ENCODE results near the gene DTX2.
"Not testable (repeated sequence)": the region's sequence is repeated elsewhere in the genome, so short reads cannot be mapped to it uniquely, and the experiment has no call there.

DTX2 gene

DNA sequence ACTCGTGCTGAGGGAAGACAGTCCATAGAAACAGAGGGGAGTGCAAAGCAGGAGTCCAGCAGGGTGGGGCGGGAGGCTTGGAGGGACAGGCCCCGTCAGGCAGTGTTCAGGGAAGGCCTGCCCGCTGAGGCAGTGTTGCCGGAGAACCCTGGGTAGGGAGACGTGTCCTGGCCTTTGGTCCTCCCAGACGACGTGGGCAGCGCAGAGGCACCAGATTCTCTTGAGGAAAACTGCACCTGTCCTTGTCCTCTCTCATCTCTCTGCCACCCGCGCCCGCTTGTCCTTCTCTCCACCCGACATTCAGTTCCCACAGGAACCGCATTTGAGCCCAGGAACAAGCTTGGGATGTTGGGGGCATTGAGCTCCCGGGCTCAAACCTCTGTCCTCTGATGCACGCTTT is 34.2 kb downstream of the DTX2 start:
- not testable (repeated sequence) for DNase-seq

DNA sequence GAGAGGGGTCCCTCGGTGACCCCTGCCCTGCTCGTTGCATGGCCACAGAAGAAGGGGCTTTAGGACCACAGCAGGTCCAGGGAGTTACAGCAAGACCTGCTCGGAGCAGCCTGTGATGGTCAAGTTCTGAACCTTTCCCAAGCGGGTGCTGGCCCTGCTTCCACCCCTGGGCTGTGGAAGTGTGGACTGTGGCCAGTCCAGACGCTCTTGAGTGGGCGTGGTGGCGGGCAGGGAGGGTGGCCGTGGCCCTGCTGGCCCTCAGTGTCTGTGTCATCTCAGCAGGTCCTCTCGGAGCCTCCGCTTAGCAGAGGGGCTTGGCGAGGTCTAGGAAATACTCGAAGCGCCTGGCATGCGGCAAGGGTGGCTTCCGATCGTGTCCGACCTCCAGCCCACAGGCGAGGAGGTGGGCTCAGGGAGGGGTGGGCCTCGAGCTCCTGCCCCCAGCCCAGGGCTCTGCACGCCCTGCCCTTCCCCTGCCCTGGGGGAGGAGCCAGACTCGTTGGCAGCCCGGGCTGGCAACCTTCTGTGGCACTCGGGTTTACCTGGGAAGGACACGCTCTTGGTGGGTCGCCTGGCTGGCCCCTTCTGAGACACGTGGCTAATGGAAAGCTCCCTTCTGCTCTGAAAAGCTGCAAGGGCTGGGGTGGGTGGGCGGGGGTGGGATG is 36.5 kb downstream of the DTX2 start:
- DNase-seq = not testable (repeated sequence)

DNA sequence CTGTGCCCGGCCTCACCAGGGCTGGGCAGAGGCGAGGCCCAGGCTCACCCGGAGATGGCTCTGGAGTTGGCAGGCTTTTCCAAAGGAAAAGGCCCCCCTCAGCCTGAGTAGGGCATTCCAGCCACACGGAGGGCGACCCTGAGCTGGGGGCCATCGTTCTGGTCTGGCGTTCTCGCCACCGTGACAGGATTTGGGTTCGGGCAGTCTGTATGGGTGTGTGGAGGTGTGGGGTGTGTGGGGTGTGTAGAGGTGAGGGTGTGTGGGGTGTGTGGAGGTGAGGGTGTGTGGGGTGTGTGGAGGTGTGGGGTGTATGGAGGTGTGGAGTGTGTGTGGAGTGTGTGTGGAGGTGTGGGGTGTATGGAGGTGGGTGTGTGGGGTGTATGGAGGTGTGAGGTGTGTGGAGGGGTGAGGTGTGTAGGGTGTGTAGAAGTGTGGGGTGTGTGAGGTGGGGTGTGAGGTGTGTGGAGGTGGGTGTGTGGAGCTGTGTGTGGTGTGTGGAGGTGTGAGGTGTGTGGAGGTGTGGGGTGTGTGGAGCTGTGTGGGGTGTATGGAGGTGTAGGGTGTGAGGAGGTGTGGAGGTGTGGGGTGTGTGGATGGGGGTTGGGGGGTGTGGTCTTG is 37.2 kb downstream of the DTX2 start:
- DNase-seq = not testable (repeated sequence)

DNA sequence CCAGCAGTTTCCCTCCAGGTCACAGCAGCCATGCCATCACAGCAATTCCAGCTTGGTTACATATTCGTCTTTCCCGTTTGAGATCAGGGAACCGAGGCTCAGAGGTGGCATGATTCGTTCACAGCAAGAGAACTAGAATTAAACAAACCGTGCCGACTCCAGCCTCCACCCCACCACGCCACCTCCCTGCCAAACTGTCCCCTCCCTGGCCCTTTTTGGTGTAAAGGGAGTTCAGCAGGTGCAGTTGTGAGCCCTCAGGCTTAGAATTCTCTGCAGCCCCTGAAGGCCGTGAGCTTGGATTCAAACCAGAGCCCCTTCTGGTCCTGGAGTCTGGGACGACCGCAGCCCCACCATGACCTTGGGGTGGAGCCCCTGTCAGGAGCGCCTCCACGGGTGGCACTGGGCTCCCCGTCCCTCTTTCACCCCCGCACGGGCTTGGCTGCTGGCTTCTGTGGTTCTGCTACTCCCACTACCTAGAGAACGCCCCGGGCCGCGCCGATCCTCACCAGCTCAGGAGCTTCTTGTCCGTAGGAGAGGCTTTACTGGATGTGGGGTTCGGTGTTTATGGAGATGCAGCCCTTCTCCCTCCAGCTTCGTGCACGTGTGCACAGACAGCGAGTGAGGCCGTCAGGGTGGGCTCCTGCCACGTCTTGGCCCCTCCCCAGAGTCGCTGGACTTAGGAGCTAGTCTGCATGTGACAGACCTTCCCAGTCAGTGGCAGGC is 37.9 kb downstream of the DTX2 start:
- DNase-seq = not testable (repeated sequence)

DNA sequence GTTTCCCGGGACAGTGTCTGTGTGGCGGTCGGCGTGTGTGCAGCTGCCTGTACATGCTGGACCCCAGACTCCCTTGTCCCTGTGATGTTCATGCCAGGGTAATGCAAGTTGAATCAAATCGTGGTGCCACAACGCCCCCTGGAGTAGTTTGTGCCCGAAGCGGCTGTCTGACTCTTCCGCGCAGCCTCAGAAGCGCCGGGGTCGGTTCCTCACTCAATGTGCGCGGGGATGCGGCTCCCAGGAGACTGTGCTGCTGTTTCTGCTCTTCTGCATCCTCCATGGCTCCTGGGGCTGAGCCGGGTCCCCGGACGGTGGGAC is 38.4 kb downstream of the DTX2 start:
- not testable (repeated sequence) for DNase-seq

DNA sequence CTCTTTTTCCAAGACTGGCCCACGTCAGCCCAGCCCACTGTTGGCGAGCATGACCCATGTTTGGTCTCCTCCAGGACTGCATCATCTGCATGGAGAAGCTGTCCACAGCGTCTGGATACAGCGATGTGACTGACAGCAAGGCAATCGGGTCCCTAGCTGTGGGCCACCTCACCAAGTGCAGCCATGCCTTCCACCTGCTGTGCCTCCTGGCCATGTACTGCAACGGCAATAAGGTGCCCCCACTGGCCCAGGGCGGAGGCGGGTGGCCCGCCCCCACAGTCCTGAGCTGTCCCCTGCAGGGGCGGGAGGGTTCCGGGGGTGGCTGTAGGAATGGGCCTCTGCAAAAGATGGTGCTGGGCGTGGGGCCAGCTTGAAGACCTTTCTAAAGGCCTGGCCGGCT is 40.7 kb downstream of the DTX2 start:
- DNase-seq = not testable (repeated sequence)

DNA sequence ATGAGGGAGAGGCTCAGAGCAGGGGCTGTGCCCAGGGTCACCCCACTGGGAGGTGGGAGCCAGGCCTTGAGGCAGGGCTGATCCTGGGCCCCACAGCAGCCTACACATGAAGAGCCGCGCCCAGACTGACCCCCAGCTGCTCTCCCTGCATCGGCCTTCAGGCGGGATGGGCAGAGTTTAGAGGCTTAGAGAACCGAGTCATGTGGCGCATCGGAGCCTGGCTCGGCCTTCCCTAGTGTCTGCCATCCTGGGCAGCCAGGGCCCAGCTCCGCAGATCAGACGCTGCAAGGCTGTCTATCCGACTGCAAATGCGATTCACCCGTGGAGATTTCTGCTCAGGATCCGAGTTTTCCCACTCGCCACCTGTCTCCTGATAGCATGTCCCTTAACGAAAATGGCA is 41.3 kb downstream of the DTX2 start:
- not testable (repeated sequence) for DNase-seq

DNA sequence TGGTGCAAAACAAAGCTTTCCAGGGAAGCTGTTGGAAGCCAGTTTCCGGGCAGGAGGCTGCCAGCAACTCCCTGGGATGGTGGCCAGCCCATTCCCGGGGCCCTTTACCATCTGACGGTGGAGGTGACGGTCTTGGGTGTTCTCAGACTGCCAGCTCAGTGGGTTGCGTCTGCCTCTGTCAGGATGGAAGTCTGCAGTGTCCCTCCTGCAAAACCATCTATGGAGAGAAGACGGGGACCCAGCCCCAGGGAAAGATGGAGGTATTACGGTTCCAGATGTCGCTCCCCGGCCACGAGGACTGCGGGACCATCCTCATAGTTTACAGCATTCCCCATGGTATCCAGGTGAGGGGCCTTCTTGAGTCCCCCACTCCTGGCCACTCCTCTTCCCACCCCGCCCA is 41.7 kb downstream of the DTX2 start:
- not testable (repeated sequence) for DNase-seq

DNA sequence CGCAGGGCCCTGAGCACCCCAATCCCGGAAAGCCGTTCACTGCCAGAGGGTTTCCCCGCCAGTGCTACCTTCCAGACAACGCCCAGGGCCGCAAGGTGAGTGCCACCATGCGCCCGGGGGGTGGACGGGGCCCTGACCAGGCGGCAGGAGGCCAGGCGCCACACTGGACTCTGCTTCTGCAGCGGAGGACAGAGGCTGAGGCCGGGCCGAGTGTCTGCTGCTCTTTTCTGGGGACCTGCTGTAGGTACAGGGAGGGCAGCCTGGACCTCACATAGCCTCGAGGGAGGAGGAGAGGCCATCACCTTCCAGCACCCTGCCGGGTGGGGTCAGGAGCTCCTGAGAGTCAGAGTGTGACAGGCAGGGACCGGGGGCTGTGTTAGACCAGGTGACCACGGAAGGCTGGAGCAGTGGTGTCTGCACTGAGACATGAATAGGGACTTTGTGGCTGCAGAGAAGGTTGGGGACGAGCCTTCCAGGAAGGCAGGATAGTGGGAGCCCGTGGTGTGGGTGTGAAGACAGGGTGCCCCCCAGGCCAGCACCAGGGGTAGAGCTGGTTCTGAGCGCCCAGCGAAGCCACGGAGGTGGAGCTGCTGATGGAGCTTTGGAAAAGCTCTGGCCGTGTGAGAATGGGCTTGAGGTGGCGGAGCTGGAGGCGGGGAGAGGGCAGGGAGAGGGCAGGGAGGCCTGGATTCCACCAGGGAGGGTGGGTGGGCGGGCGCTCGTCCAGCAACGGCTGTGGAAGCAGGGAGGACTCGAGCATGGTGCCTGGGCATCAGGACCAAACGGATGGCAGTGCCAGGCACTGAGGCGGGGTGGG is 43.0 kb downstream of the DTX2 start:
- DNase-seq = not testable (repeated sequence)

DNA sequence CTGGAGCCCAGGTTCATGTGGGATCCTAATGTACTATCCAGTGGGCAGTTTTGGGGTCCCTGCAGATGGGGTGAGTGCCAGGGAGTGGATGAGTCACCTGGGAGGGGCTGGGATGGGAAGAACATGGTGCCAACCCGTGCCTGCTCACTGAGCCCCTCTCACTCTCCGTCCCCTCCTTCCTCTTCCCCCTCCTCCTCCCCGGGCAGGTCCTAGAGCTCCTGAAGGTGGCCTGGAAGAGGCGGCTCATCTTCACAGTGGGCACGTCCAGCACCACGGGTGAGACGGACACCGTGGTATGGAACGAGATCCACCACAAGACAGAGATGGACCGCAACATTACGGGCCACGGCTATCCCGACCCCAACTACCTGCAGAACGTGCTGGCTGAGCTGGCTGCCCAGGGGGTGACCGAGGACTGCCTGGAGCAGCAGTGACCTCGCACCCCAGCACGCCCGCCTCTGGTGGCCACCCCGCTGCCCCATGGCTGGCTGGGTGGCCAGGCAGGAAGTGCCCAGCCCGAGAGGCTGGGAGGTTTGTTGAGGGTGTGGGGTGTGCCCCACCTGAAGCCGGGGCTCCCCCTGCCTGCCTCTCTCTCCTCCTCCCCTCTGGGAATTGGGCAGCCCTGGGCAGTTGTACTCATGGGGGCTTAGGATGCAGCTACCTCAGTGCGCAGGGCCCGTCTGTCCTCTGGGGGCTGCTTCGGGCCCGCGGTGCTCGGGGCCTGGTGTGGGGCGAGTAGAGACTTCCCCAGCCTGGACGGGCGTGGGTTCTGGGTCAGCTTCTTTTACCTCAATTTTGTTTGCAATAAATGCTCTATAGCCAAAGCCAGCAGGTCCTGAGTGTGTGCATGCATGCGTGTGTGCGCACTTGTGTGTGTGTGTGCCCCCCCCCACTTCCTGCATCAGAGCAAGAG is 43.9 kb downstream of the DTX2 start:
- DNase-seq = no peak

DNA sequence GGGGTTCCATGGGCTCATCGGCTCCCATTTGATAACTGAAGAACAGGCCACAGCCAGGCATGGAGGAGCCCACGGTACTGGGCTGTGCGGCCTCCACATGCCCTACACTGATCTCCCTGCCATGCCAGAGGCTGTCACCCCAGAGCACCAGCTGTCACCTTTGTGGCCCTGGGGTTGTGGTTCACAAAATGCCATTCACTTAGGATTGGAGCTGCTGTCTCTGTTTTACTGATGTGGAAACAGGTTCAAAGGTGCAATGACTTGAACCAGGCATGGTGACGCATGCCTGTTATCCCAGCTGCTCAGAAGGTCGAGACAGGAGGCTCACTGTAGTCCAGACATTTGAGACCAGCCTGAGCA is 44.6 kb downstream of the DTX2 start:
- DNase-seq = no peak

DNA sequence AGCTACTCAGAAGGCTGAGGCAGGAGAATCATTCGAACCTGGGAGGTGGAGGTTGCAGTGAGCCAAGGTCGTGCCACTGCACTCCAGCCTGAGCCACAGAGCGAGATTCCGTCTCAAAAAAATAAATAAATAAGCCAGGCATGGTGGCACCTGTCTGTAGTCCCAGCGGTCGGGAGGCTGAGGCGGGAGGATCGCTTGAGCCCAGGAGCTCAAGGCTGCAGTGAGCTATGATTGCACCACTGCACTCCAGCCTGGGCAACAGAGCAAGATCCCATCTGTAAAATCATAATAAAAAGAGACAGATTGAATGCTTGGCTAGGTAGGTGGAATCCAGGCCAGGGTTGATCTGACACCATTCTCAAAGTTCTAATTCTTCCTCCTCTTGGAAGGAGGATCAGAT is 45.1 kb downstream of the DTX2 start:
- not testable (repeated sequence) for DNase-seq

DNA sequence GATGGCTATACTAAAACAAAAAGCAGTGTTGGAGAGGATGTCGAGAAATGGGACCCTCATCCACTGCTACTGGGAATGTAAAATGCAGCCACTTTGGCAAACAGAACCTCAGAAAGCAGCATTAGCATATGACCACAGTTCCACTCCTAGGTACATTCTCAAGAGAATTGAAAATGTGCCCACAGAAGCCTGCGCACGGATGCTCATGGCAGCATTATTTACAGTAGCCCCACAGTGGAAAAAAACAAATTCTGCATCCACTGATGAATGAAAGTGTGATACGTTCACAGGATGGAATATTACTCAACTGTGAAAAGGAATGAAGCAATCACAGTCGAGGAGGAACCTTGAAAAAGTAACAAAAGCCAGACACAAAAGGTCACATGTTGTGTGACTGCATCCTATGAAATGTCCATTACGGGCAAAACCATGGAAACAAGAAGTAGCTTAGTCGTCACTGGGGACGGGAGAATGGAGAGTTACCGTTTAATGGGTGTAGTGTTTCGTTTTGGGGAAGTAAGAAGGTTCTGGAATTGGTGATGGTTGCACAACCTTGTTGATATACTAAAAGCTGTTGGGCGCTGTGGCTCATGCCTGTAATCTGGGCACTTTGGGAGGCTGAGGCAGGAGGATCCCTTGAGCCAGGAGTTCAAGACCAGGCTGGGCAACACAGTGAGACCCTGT is 46.4 kb downstream of the DTX2 start:
- DNase-seq = no peak

DNA sequence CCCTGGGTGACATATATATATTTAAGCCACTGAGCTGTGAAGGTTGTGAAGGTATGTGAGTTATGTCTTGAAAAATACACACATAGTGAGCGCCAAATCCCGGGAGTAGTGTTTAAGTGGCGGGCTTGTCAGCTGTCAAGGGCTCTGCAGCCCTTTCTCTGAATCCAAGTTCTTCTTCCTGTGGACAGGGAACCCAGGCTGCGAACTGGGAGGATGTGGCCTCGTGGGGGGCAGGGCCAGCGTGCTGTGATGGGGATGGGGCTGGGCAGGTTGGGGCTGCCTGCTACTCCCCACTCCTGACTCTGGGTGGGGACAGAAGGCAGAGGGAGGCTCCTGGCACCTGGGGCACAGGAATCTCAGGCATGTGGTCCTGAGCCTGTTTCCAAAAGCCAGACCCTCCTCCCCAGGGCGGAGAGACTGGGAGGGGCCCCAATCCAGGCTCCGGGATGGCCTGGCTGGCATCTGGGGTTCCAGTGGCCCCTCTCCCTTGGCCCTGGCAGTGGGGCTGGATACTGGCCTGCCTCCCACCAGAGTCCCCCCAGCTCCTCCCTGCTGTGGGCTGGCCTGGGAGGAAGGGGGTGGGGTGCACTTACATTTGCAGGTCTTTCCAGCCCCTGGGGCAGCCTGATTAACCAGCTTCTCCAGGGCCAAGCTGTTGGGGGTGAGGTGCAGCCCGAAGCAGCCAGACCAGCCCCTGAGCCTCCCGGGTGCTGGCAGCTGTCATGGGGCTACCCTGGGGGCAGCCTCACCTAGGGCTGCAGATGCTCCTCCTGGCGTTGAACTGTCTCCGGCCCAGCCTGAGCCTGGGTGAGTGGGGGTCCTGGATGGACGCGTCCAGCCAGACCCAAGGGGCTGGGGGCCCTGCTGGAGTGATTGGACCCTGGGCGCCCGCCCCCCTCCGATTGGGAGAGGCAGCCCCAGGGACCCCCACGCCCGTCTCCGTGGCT is 48.7 kb downstream of the DTX2 start, which contains the start of gene UPK3B:
TSS of gene UPK3B (plus strand) at position 622 of the 947 bp plus-strand sequence. CDS start at position 723, 101 bp downstream.
- no peak for DNase-seq

DNA sequence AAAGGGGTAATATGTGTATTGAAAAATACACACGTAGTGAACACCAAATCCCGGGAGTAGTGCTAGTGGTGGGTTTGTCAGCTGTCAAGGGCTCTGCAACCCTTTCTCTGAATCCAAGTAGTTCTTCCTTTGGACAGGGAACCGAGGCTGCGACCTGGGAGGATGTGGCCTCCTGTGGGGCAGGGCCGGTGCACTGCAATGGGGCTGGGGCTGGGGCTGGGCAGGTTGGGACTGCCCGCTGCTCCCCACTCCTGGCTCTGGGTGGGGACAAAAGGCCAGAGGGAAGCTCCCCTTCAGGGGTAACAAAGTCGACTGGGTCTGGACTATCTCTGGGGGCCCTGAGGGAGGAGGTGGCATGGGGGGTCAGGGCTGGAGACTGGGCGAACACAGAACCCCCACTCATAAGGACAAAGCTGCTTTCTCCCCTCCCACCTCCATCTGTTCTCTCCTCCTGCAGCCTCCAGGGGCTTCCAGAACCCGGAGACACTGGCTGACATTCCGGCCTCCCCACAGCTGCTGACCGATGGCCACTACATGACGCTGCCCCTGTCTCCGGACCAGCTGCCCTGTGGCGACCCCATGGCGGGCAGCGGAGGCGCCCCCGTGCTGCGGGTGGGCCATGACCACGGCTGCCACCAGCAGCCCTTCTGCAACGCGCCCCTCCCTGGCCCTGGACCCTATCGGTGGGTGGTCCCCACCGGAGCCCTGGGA is 49.8 kb downstream of the DTX2 start:
- DNase-seq = not testable (repeated sequence)

DNA sequence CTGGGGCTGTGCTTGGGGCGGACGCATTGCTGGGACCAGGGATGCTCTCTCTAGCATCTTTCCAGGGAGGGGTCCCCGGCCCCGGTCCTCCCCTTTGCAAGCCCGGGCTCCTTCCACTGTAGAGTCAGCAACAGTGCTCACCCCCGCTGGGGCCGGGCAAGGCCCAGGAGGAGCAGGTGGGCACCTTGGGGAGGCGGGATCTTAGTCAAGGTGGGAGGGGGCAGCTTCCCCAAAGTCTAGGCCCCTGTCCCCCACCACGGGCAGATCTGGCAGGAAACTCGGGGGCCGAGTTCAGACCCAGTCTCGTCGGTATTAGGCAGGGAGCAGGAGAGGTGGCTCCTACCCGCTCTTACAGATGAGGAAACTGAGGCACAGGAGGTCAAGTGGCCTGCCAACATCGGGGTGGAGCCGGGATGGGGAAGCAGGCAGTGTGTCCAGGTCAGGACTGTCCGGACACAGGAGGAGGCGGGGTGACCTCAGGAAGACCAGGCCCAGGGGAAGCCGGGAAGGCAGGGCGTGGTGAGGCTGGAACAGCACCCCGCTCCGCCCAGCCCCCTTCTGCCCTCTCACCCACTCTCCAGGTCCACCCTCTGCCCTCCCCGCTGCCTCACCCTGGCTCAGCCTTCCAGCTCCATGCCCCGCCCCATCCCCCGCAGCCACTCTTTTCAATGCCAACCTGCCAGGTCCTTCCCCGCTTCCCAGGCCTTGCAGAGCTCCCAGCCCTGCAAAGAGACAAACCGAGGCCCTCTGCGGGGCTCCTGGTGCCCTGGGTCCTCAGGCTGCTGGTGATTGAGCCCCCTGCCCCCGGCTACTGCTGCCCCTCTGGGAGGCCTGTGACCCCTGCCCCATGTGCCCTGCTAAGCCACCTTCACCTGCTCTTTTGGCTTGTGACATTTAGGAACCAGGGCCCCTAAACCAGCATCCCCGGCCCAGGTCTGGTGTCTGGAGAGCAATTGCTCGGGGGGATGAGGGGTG is 50.7 kb downstream of the DTX2 start:
- DNase-seq = not testable (repeated sequence)

DNA sequence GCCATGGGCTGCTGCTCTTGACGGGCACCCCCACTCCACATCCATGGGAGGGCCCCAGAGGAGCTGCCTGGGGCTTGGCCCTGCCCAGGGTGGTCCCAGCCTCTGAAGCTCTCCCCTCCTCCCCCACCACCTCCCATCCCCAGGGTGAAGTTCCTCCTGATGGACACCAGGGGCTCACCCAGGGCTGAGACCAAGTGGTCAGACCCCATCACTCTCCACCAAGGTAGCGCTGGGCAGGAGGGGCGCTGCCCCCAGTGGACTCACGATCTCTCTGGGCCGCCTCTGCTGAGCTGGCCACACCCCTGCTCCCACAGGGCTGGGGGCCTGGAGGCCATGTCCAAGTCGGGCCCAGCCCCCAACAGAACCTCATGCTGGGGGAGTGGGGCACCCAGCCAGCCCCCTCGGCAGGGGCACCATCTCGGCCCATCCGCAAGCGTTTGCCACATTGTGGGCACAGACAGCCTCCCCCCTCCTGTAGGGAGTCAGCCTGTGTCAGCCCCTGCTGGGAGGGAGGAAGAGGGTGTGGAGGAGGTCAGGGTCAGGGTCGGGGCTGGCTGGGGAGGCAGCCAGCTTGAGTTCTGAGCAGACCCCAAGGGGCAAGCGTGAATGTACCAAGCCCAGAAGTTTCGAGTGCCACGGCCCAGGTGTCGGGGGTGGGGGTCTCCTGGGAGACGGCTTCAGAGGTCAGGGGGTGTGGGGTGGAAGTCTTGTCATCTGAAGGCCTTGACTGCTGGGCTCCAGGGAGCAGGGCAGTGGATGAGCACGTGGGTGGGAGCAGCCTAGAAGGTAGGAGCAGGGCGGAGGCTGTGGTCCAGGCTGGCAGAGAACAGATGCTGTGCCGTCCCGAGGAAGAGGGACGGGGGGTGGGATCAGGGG is 51.7 kb downstream of the DTX2 start:
- no peak for DNase-seq

Measured in activated T-cell treated with anti-CD3 and anti-CD28 coated beads, Interleukin-2, amount 50 U/mL, for 1 hour (primary cell).